ENCODE results near the gene RSPO4. TPM values are rescaled to one million over a fixed set of nuclear protein-coding genes. Genes with fewer than 3 reads are reported as not detected.

The RSPO4 gene
- total RNA-seq, 3 donors from 2014 or later (not counting 1 experiment from before 2014, with no cell fraction given), result 0.09 to 0.70 (median 0.53) TPM

GRCh38 chr20:1003920-1004697 lies 2.0 kb upstream of the RSPO4 start:
- Mint-ChIP-seq H3K27me3 (ENCODE audit: low read depth in 2 of 2) (peaks cover 39 to 46% of the 10 kb centered on the region in 2 donors), H3K27ac (no peak overlapping the region), H3K4me1 (peaks cover 5 to 8% of the 10 kb centered on the region in 2 donors), H3K36me3 (no peaks in the 10 kb centered on the region), H3K9me3 (no peaks in the 10 kb centered on the region), H3K4me3 (no peak overlapping the region)
- TF ChIP-seq, protein P1, sequence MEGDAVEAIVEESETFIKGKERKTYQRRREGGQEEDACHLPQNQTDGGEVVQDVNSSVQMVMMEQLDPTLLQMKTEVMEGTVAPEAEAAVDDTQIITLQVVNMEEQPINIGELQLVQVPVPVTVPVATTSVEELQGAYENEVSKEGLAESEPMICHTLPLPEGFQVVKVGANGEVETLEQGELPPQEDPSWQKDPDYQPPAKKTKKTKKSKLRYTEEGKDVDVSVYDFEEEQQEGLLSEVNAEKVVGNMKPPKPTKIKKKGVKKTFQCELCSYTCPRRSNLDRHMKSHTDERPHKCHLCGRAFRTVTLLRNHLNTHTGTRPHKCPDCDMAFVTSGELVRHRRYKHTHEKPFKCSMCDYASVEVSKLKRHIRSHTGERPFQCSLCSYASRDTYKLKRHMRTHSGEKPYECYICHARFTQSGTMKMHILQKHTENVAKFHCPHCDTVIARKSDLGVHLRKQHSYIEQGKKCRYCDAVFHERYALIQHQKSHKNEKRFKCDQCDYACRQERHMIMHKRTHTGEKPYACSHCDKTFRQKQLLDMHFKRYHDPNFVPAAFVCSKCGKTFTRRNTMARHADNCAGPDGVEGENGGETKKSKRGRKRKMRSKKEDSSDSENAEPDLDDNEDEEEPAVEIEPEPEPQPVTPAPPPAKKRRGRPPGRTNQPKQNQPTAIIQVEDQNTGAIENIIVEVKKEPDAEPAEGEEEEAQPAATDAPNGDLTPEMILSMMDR (IDR thresholded peaks at IDR 0.05), result no peak
- intact Hi-C loops (cut with micrococcal nuclease), result no loop called here
- Histone ChIP-seq H3K36me3 (ENCODE audit: control insufficient read depth, insufficient read depth, low read length) (no peaks in the 10 kb centered on the region), H3K4me1 (ENCODE audit: control insufficient read depth, insufficient read depth, low read length) (no peaks in the 10 kb centered on the region), H3K27me3 (ENCODE audit: control insufficient read depth, insufficient read depth, low read length) (peaks cover 5% of the 10 kb centered on the region), H3K27ac (ENCODE audit: low read length) (no peak overlapping the region), H3K4me3 (ENCODE audit: low read length) (no peak overlapping the region), H3K9me3 (ENCODE audit: control insufficient read depth, insufficient read depth, low read length) (no peaks in the 10 kb centered on the region)
- WGBS (ENCODE audit: insufficient coverage), result 91% methylated on average over 3 of the region's 3 CpGs
- no peak for DNase-seq
- ATAC-seq, result no peak

- intact Hi-C loops (cut with micrococcal nuclease), result no loop called here
- ATAC-seq, result no peak
- H3K27ac ChIP-seq (ENCODE audit: low read length), result no peak overlapping the region
- no peaks in the 10 kb centered on the region for H3K9me3 ChIP-seq (ENCODE audit: control insufficient read depth, insufficient read depth, low read length)
- Mint-ChIP-seq H3K27ac (no peak overlapping the region), H3K27me3 (ENCODE audit: low read depth in 2 of 2) (peaks cover 37 to 50% of the 10 kb centered on the region in 2 donors), H3K36me3 (no peaks in the 10 kb centered on the region), H3K4me1 (peaks cover 5 to 8% of the 10 kb centered on the region in 2 donors), H3K4me3 (no peak overlapping the region), H3K9me3 (no peaks in the 10 kb centered on the region)
- H3K36me3 ChIP-seq (ENCODE audit: control insufficient read depth, insufficient read depth, low read length), result no peaks in the 10 kb centered on the region
- TF ChIP-seq, protein P1 (IDR thresholded peaks at IDR 0.05), result no peak
- no peak overlapping the region for H3K4me3 ChIP-seq (ENCODE audit: low read length)
- peaks cover 5% of the 10 kb centered on the region for H3K27me3 ChIP-seq (ENCODE audit: control insufficient read depth, insufficient read depth, low read length)
- no peaks in the 10 kb centered on the region for H3K4me1 ChIP-seq (ENCODE audit: control insufficient read depth, insufficient read depth, low read length)
- WGBS (ENCODE audit: insufficient coverage), result 30% methylated on average over 12 of the region's 12 CpGs
- no peak for DNase-seq
These were observed 811 bp upstream of the RSPO4 start for GRCh38 chr20:1002682-1003561.

- H3K36me3 ChIP-seq (ENCODE audit: control insufficient read depth, insufficient read depth, low read length), result no peaks in the 10 kb centered on the region
- H3K4me1 ChIP-seq (ENCODE audit: control insufficient read depth, insufficient read depth, low read length), result no peaks in the 10 kb centered on the region
- Mint-ChIP-seq H3K4me1 (peaks cover 5 to 8% of the 10 kb centered on the region in 2 donors), H3K27ac (no peak overlapping the region), H3K4me3 (no peak overlapping the region), H3K9me3 (no peaks in the 10 kb centered on the region), H3K27me3 (ENCODE audit: low read depth in 2 of 2) (peaks cover 30 to 48% of the 10 kb centered on the region in 2 donors), H3K36me3 (no peaks in the 10 kb centered on the region)
- H3K27ac ChIP-seq (ENCODE audit: low read length), result no peak overlapping the region
- no peak for DNase-seq
- H3K4me3 ChIP-seq (ENCODE audit: low read length), result no peak overlapping the region
- intact Hi-C loops (cut with micrococcal nuclease), result no loop called here
- WGBS (ENCODE audit: insufficient coverage), result 91% methylated on average over 8 of the region's 8 CpGs
- no peaks in the 10 kb centered on the region for H3K9me3 ChIP-seq (ENCODE audit: control insufficient read depth, insufficient read depth, low read length)
- no peak for ATAC-seq
- TF ChIP-seq, protein P1 (IDR thresholded peaks at IDR 0.05), result no peak
- H3K27me3 ChIP-seq (ENCODE audit: control insufficient read depth, insufficient read depth, low read length), result peaks cover 5% of the 10 kb centered on the region
These were observed 995 bp downstream of the RSPO4 start for GRCh38 chr20:1001116-1001515.

Measured in natural killer cell (primary cell).